H1 (cell line): ENCODE data around the gene TRAPPC11. TPM values are rescaled to one million over a fixed set of nuclear protein-coding genes. Genes with fewer than 3 reads are reported as not detected.

Experiments
- CTCF ChIA-PET: fragments of 300-600 bp; sonication (Branson Sonifier 250); formaldehyde crosslinking; loops from one replicate; lab custom pipeline; 2021; ENCODE audit not compliant: partially characterized antibody; lab: Charles Lee
- POLR2A ChIA-PET: fragments of 300-600 bp; sonication (Branson Sonifier 250); formaldehyde crosslinking; loops from one replicate; lab custom pipeline; 2021; ENCODE audit warnings: inconsistent platforms; ENCODE audit not compliant: partially characterized antibody; lab: Charles Lee
- DNase-seq, 2 experiments: peaks; one replicate each; pipeline versions ENCODE4 v3.0.0 to v3.0.0-alpha.2; 2010 to 2022; ENCODE audit warnings: low spot score in 2 of 2, low read depth in 1 of 2, mixed read lengths in 1 of 2
- FAIRE-seq: peaks from 2 replicates; lab custom pipeline; 2011; peaks lifted over from hg19 to GRCh38; lab: Jason Lieb, UNC
- H2AFZ ChIP-seq: 2 replicates; pipeline ENCODE4 v1.8.1; 2012; ENCODE audit warnings: low read length, inconsistent platforms
- H2AK5ac ChIP-seq: 2 replicates; pipeline ENCODE4 v1.6.1; 2013; ENCODE audit warnings: low read depth, low read length
- H2BK120ac ChIP-seq: replicated peaks from 2 replicates; pipeline ENCODE3; 2013; ENCODE audit warnings: low read depth, low read length, inconsistent platforms
- H2BK12ac ChIP-seq: 2 replicates; pipeline ENCODE4 v1.6.1; 2013; ENCODE audit warnings: low read depth, low read length
- H2BK15ac ChIP-seq: 2 replicates; pipeline ENCODE4 v1.6.1; 2013; ENCODE audit warnings: low read length
- H2BK20ac ChIP-seq: 2 replicates; pipeline ENCODE4 v1.6.1; 2013; ENCODE audit warnings: low read length
- H2BK5ac ChIP-seq: 2 replicates; pipeline ENCODE4 v1.6.1; 2013; ENCODE audit warnings: low read depth, low read length
- H3K14ac ChIP-seq: 2 replicates; pipeline ENCODE4 v1.6.1; 2013; ENCODE audit warnings: inconsistent platforms; ENCODE audit not compliant: insufficient read length
- H3K18ac ChIP-seq: 2 replicates; pipeline ENCODE4 v1.6.1; 2013; ENCODE audit warnings: low read length; ENCODE audit errors: extremely low read depth
- H3K23ac ChIP-seq: 2 replicates; pipeline ENCODE4 v1.6.1; 2013; ENCODE audit warnings: inconsistent platforms; ENCODE audit not compliant: insufficient read length
- H3K23me2 ChIP-seq: 2 replicates; pipeline ENCODE4 v1.6.1; 2013; ENCODE audit warnings: low read depth, low read length
- H3K27ac ChIP-seq: 2 replicates; pipeline ENCODE4 v1.6.1; 2011; ENCODE audit warnings: low read depth, low read length, inconsistent platforms
- H3K27me3 ChIP-seq, 4 experiments: replicated peaks in 1 of 4; 1 replicate in 1 of 4; 2 replicates in 3 of 4; pipeline versions ENCODE4 v1.6.1 to v1.8.1; 2011 to 2013; ENCODE audit warnings: low read length in 3 of 4, mild to moderate bottlenecking in 3 of 4, inconsistent platforms in 2 of 4, mixed read lengths in 2 of 4, moderate library complexity in 1 of 4; ENCODE audit not compliant: control insufficient read depth in 3 of 4, insufficient read depth in 3 of 4; ENCODE audit errors: extremely low read depth in 1 of 4
- H3K36me3 ChIP-seq, 4 experiments: 2 replicates each; pipeline versions ENCODE4 v1.6.1 to v1.8.1; 2011 to 2013; ENCODE audit warnings: mild to moderate bottlenecking in 4 of 4, low read length in 3 of 4, moderate library complexity in 2 of 4, control low read depth in 1 of 4, inconsistent platforms in 1 of 4; ENCODE audit not compliant: insufficient read depth in 4 of 4, control insufficient read depth in 2 of 4
- H3K4ac ChIP-seq: replicated peaks from 2 replicates; pipeline ENCODE3; 2013; ENCODE audit warnings: low read length, low read depth, mixed read lengths, inconsistent platforms; ENCODE audit not compliant: insufficient read length
- H3K4me1 ChIP-seq, 4 experiments: replicated peaks in 1 of 4; 1 replicate in 1 of 4; 2 replicates in 3 of 4; pipeline versions ENCODE4 v1.6.1 to v1.8.1; 2011 to 2013; ENCODE audit warnings: low read length in 3 of 4, inconsistent platforms in 2 of 4, mixed read lengths in 1 of 4; ENCODE audit not compliant: insufficient read depth in 4 of 4, control insufficient read depth in 3 of 4
- H3K4me2 ChIP-seq, 2 experiments: 2 replicates each; pipeline versions ENCODE4 v1.6.1 to v1.8.1; 2011 to 2013; ENCODE audit warnings: low read depth in 2 of 2, low read length in 2 of 2, control low read depth in 1 of 2, inconsistent platforms in 1 of 2, mild to moderate bottlenecking in 1 of 2; ENCODE audit not compliant: insufficient read depth in 1 of 2
- H3K4me3 ChIP-seq, 4 experiments: fragments of 200-600, 300-600 bp in 1 of 4; sonication (generic), shearing (Covaris generic), sonication (Bioruptor Twin) in 1 of 4; 2 replicates each; pipeline versions ENCODE4 v1.5.1 to v1.8.1; 2011 to 2016; ENCODE audit warnings: low read length in 4 of 4, low read depth in 3 of 4, control low read depth in 2 of 4, inconsistent platforms in 2 of 4, mild to moderate bottlenecking in 2 of 4, mixed read lengths in 1 of 4, moderate library complexity in 1 of 4; ENCODE audit not compliant: insufficient read depth in 2 of 4; ENCODE audit errors: extremely low read depth in 1 of 4
- H3K56ac ChIP-seq: replicated peaks from 2 replicates; pipeline ENCODE3; 2013; ENCODE audit warnings: low read depth, mild to moderate bottlenecking, mixed read lengths, low read length, inconsistent platforms; ENCODE audit not compliant: insufficient read length
- H3K79me1 ChIP-seq: 2 replicates; pipeline ENCODE4 v1.6.1; 2013; ENCODE audit warnings: low read depth, low read length, control low read depth
- H3K79me2 ChIP-seq, 2 experiments: 2 replicates each; pipeline versions ENCODE4 v1.6.1 to v1.8.1; 2012 to 2013; ENCODE audit warnings: low read length in 2 of 2, mild to moderate bottlenecking in 2 of 2, inconsistent platforms in 1 of 2; ENCODE audit not compliant: insufficient read depth in 2 of 2, control insufficient read depth in 1 of 2
- H3K9ac ChIP-seq, 4 experiments: replicated peaks in 1 of 4; 1 replicate in 1 of 4; 2 replicates in 3 of 4; pipeline versions ENCODE4 v1.6.1 to v1.8.1; 2011 to 2013; ENCODE audit warnings: low read depth in 3 of 4, low read length in 3 of 4, control low read depth in 2 of 4, mild to moderate bottlenecking in 2 of 4, moderate library complexity in 2 of 4, inconsistent platforms in 1 of 4; ENCODE audit errors: extremely low read depth in 1 of 4
- H3K9me3 ChIP-seq, 2 experiments: 2 replicates each; pipeline versions ENCODE4 v1.6.1 to v1.8.1; 2012 to 2013; ENCODE audit warnings: mild to moderate bottlenecking in 2 of 2, moderate library complexity in 2 of 2, control low read depth in 1 of 2, inconsistent platforms in 1 of 2, low read depth in 1 of 2, low read length in 1 of 2, mixed read lengths in 1 of 2; ENCODE audit not compliant: insufficient read depth in 2 of 2
- H4K20me1 ChIP-seq, 2 experiments: replicated peaks in 1 of 2; 2 replicates each; pipeline versions ENCODE3 to v1.8.1; 2011 to 2013; ENCODE audit warnings: inconsistent platforms in 2 of 2, low read length in 2 of 2, mild to moderate bottlenecking in 1 of 2; ENCODE audit not compliant: insufficient read depth in 2 of 2, control insufficient read depth in 1 of 2
- H4K5ac ChIP-seq: 2 replicates; pipeline ENCODE4 v1.6.1; 2013; ENCODE audit warnings: low read length, low read depth, mixed read lengths, inconsistent platforms; ENCODE audit not compliant: insufficient read length
- H4K8ac ChIP-seq: 2 replicates; pipeline ENCODE4 v1.8.0; 2013; ENCODE audit warnings: mild to moderate bottlenecking, moderate library complexity, low read length, inconsistent platforms; ENCODE audit not compliant: insufficient read depth; ENCODE audit errors: extremely low read depth
- H4K91ac ChIP-seq: replicated peaks from 2 replicates; pipeline ENCODE3; 2013; ENCODE audit warnings: low read length, mixed read lengths, inconsistent platforms; ENCODE audit not compliant: insufficient read length
- EGR1 ChIP-seq: IDR thresholded peaks from 2 replicates; pipeline ENCODE4 v1.6.1; 2011; ENCODE audit warnings: low read depth, low read length, borderline replicate concordance
- NRF1 ChIP-seq: IDR thresholded peaks from 2 replicates; pipeline ENCODE4 v1.6.1; 2011; ENCODE audit warnings: mild to moderate bottlenecking, low read depth, low read length, improper control_type of control experiment
- WGBS, 2 experiments: shearing (Covaris generic) in 1 of 2; methylation state at CpG; one replicate each; pipeline versions ENCODE4 v1.1.6 to v1.1.7; 2013 to 2015; ENCODE audit warnings: low lambda C conversion rate in 2 of 2, mixed read lengths in 2 of 2, inconsistent platforms in 1 of 2, low coverage in 1 of 2, missing lambda C conversion rate in 1 of 2; ENCODE audit not compliant: insufficient replicate concordance in 2 of 2, insufficient coverage in 1 of 2, insufficient read length in 1 of 2; ENCODE audit errors: extremely low coverage in 1 of 2, missing lambda C conversion rate in 1 of 2; 5-methylcytosine and 5-hydroxymethylcytosine counted together
- polyA plus RNA-seq, 7 experiments: library from polyadenylated mRNA; depleted of rRNA in 3 of 7; stranded (reverse) in 5 of 7; unstranded in 2 of 7; fragments of >200 nt in 5 of 7; fragments of 200-250 nt in 2 of 7; gene quantifications; 1 replicate in 5 of 7; 2 replicates in 1 of 7; 4 replicates in 1 of 7; pipeline versions ENCODE4 v1.2.1 to v1.2.3, GENCODE V29; 2011 to 2013; ENCODE audit warnings: missing spikeins in 2 of 7, mixed read lengths in 2 of 7
- total RNA-seq: library from RNA; stranded (reverse); fragmentation: NEBNext Ultra II Directional; extraction: Animal tissue kit (Norgen Biotek cat#: 25700); gene quantifications from 2 replicates; pipeline ENCODE4 v1.2.1, GENCODE V29; 2021
- TF ChIP-seq, protein P1 (sequence below): IDR thresholded peaks from 2 replicates; pipeline ENCODE4 v1.6.1; 2012; ENCODE audit warnings: inconsistent platforms
- TF ChIP-seq, protein P2 (sequence below): IDR thresholded peaks from 2 replicates; pipeline ENCODE4 v1.6.1; 2012; ENCODE audit warnings: inconsistent platforms

The TRAPPC11 gene
- total and polyA plus RNA-seq, 2 of the 8 experiments (the other 6 are each of a cell fraction or from before 2014, with no cell fraction given): 19.2 to 25.9 TPM

- Histone ChIP-seq H2AK5ac (no peak overlapping the region), H3K4me1 (peaks cover 2 to 9% (median 5%) of the 10 kb centered on the region in 4 experiments; a peak in 6 of 7 replicates), H2AFZ (no peak overlapping the region), H3K56ac (no peak overlapping the region), H4K20me1 (no peaks in the 10 kb centered on the region), H3K14ac (no peak overlapping the region), H3K4me2 (no peak overlapping the region), H4K5ac (no peak overlapping the region)
- no peak for FAIRE-seq
- WGBS, 2 experiments: 95% methylated on average over 3 of the region's 3 CpGs; no CpG with 5 or more reads in 1 of the 2 experiments
- POLR2A ChIA-PET: no interaction called here
- no peak for TF ChIP-seq NRF1
- no peak for TF ChIP-seq EGR1
- TF ChIP-seq, protein P1, sequence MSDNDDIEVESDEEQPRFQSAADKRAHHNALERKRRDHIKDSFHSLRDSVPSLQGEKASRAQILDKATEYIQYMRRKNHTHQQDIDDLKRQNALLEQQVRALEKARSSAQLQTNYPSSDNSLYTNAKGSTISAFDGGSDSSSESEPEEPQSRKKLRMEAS: no peak
- TF ChIP-seq, protein P2, sequence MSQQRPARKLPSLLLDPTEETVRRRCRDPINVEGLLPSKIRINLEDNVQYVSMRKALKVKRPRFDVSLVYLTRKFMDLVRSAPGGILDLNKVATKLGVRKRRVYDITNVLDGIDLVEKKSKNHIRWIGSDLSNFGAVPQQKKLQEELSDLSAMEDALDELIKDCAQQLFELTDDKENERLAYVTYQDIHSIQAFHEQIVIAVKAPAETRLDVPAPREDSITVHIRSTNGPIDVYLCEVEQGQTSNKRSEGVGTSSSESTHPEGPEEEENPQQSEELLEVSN: no peak
- TF ChIP-seq, all 59 proteins: peak for 0
- Histone ChIP-seq H3K36me3 (peaks cover 0 to 3% (median 1%) of the 10 kb centered on the region in 4 experiments; a peak in 4 of 8 replicates), H3K4me3 (no peak overlapping the region), H3K4ac (no peak overlapping the region), H3K23me2 (no peaks in the 10 kb centered on the region), H3K18ac (no peak overlapping the region), H3K79me1 (no peaks in the 10 kb centered on the region), H4K8ac (no peak overlapping the region), H3K9ac (no peak overlapping the region), H4K91ac (no peak overlapping the region), H3K79me2 (no peaks in the 10 kb centered on the region), H2BK15ac (no peak overlapping the region), H2BK5ac (no peak overlapping the region), H2BK20ac (no peak overlapping the region), H2BK120ac (no peak overlapping the region), H3K9me3 (no peaks in the 10 kb centered on the region), H3K23ac (no peak overlapping the region), H3K27me3 (no peaks in the 10 kb centered on the region), H2BK12ac (no peak overlapping the region), H3K27ac (no peak overlapping the region)
- DNase-seq: no peak
- CTCF ChIA-PET: interaction anchor here (0.8 kb wide), 1 partner anchor 10 kb away, joined by 3 read pairs; no protein-coding TSS in a partner anchor
Observed at GRCh38 chr4:183639291-183639690, 19.8 kb upstream of the TRAPPC11 start.
